Keratinocyte (primary cell): ENCODE measurements around the gene PTBP2. TPM values are rescaled to one million over a fixed set of nuclear protein-coding genes. Genes with fewer than 3 reads are reported as not detected.

ENCODE experiments used
- DNase-seq: peaks from one replicate; pipeline ENCODE4 v3.0.0-alpha.2; 2011; ENCODE audit warnings: low read depth, missing footprints, low spot score
- FAIRE-seq: peaks from 2 replicates; lab custom pipeline; 2011; peaks lifted over from hg19 to GRCh38; lab: Jason Lieb, UNC
- H2AFZ ChIP-seq: 2 replicates; pipeline ENCODE4 v1.6.0; 2012; ENCODE audit warnings: low read length, control low read depth, inconsistent platforms; ENCODE audit not compliant: control insufficient read depth
- H3K27ac ChIP-seq: 2 replicates; pipeline ENCODE4 v1.5.1; 2011; ENCODE audit warnings: low read length; ENCODE audit not compliant: control insufficient read depth, insufficient read depth
- H3K27me3 ChIP-seq: 3 replicates; pipeline ENCODE4 v1.6.0; 2011; ENCODE audit warnings: low read length; ENCODE audit not compliant: control insufficient read depth, insufficient read depth; ENCODE audit errors: extremely low read depth
- H3K36me3 ChIP-seq, 2 experiments: 2 replicates in 1 of 2; 3 replicates in 1 of 2; pipeline ENCODE4 v1.5.1; 2011; ENCODE audit warnings: low read length in 2 of 2, mild to moderate bottlenecking in 1 of 2; ENCODE audit not compliant: control insufficient read depth in 2 of 2, insufficient read depth in 2 of 2; ENCODE audit errors: extremely low read depth in 1 of 2
- H3K4me1 ChIP-seq: 3 replicates; pipeline ENCODE4 v1.5.1; 2011; ENCODE audit warnings: low read length; ENCODE audit not compliant: control insufficient read depth, insufficient read depth; ENCODE audit errors: extremely low read depth
- H3K4me2 ChIP-seq: 3 replicates; pipeline ENCODE4 v1.6.0; 2011; ENCODE audit warnings: low read depth, low read length; ENCODE audit not compliant: control insufficient read depth, insufficient read depth; ENCODE audit errors: extremely low read depth
- H3K4me3 ChIP-seq, 3 experiments: fragments of 200-600 bp in 1 of 3; sonication (generic) in 1 of 3; 2 replicates in 2 of 3; 3 replicates in 1 of 3; pipeline ENCODE4 v1.5.1; 2011 to 2016; ENCODE audit warnings: low read length in 3 of 3, mild to moderate bottlenecking in 3 of 3, control low read depth in 2 of 3, inconsistent platforms in 1 of 3, low read depth in 1 of 3, mixed read lengths in 1 of 3, mixed run types in 1 of 3, moderate library complexity in 1 of 3; ENCODE audit not compliant: control insufficient read depth in 2 of 3, insufficient read depth in 2 of 3; ENCODE audit errors: extremely low read depth in 1 of 3
- H3K79me2 ChIP-seq: 2 replicates; pipeline ENCODE4 v1.6.0; 2012; ENCODE audit warnings: low read length; ENCODE audit not compliant: control insufficient read depth, insufficient read depth
- H3K9ac ChIP-seq: 3 replicates; pipeline ENCODE4 v1.6.0; 2011; ENCODE audit warnings: low read length; ENCODE audit not compliant: control insufficient read depth, insufficient read depth; ENCODE audit errors: extremely low read depth
- H3K9me1 ChIP-seq: 3 replicates; pipeline ENCODE4 v1.6.0; 2011; ENCODE audit warnings: low read length; ENCODE audit not compliant: control insufficient read depth, insufficient read depth; ENCODE audit errors: extremely low read depth
- H3K9me3 ChIP-seq: 2 replicates; pipeline ENCODE4 v1.5.1; 2012; ENCODE audit warnings: low read depth, low read length; ENCODE audit not compliant: control insufficient read depth
- H4K20me1 ChIP-seq: 3 replicates; pipeline ENCODE4 v1.6.0; 2011; ENCODE audit warnings: low read length; ENCODE audit not compliant: control insufficient read depth, insufficient read depth; ENCODE audit errors: extremely low read depth
- CTCF ChIP-seq, 3 experiments: IDR thresholded peaks in 1 of 3; conservative IDR thresholded peaks in 1 of 3; optimal IDR thresholded peaks in 1 of 3; 2 replicates in 2 of 3; 3 replicates in 1 of 3; pipeline versions ENCODE3 to v1.5.1; 2011; ENCODE audit warnings: low read length in 3 of 3, mild to moderate bottlenecking in 3 of 3, moderate library complexity in 2 of 3, control low read depth in 1 of 3, inconsistent platforms in 1 of 3; ENCODE audit not compliant: insufficient read depth in 2 of 3; ENCODE audit errors: extremely low read depth in 1 of 3
- EZH2 ChIP-seq: IDR thresholded peaks from one replicate; pipeline ENCODE4 v1.6.1; 2012; ENCODE audit warnings: inconsistent platforms, mild to moderate bottlenecking, low read length, moderate library complexity
- dilution Hi-C: fragments of 300-500 bp; cut with MboI; formaldehyde crosslinking; loops from one replicate; pipeline ENCODE4 v1.7.0; 2020; ENCODE audit warnings: low sequenced_read_pairs; ENCODE audit not compliant: extremely low pct_ligation_motif_present
- polyA plus RNA-seq, 5 experiments: library from polyadenylated mRNA; depleted of rRNA in 3 of 5; stranded (reverse) in 3 of 5; stranded (forward) in 1 of 5; unstranded in 1 of 5; fragments of >200 nt; gene quantifications; 1 replicate in 1 of 5; 2 replicates in 3 of 5; 3 replicates in 1 of 5; pipeline versions ENCODE4 v1.2.1 to v1.2.3, GENCODE V29; 2011 to 2012; ENCODE audit warnings: missing spikeins in 2 of 5, low read depth in 1 of 5, low replicate concordance in 1 of 5

PTBP2 gene
- polyA plus RNA-seq, 1 donor (not counting 4 experiments of a cell fraction or from before 2014, with no cell fraction given): 9.5 TPM

DNA sequence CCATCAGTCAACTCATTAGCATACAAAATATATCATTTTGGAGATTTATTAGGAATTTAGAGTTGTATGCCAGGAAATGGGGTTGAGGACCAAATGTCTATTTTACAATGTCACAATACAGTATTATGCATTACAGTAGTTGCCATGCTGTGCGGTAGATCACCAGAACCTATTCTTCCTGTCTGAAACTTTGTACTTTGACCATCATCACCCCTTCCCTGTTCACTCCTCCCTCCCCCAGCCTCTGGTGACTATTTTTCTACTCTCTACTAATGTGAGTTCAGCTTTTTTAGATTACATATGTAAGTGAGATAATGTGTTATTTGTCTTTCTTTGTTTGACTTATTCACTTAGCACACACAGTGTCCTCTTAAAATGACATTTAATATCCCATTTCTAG, 50.8 kb downstream of the PTBP2 start:
- H3K79me2 ChIP-seq: peaks cover 10% of the 10 kb centered on the region
- dilution Hi-C loops: no loop called here

DNA sequence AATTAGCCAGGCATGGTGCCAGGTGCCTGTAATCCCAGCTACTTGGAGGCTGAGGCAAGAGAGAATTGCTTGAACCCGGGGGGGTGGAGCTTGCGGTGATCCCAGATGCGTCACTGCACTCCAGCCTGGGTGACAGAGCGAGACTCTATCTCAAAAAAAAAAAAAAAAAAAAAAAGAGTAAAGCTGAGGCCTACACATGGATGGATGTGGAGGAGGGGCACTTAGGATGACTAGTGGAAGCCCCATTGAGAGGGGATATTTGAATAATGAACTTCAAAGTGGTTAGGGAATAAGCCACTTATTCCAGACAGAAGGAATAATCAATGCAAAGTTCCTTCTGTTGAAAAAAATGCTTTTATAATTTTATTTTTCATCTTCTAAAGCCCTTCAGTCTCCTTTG, 51.4 kb downstream of the PTBP2 start:
- no peaks in the 10 kb centered on the region for H3K9me3 ChIP-seq
- H3K27me3 ChIP-seq: no peaks in the 10 kb centered on the region
- H3K9ac ChIP-seq: no peak overlapping the region
- dilution Hi-C loops: no loop called here
- H3K9me1 ChIP-seq: no peaks in the 10 kb centered on the region
- no peak for DNase-seq
- TF ChIP-seq CTCF (optimal IDR thresholded peaks at IDR 0.05 in 1 of 3, IDR thresholded peaks at IDR 0.05 in 1 of 3, conservative IDR thresholded peaks at IDR 0.05 in 1 of 3; ENCODE audit: extremely low read depth in 1 of 3, insufficient read depth in 2 of 3, low read length in 3 of 3): no peak
- TF ChIP-seq EZH2: no peak
- H3K27ac ChIP-seq: no peak overlapping the region
- FAIRE-seq: no peak
- H4K20me1 ChIP-seq: no peaks in the 10 kb centered on the region
- peaks cover 5% of the 10 kb centered on the region for H3K79me2 ChIP-seq
- peaks cover 3 to 4% of the 10 kb centered on the region in 2 experiments for H3K36me3 ChIP-seq
- no peak overlapping the region for H3K4me3 ChIP-seq
- H3K4me2 ChIP-seq: no peak overlapping the region
- H3K4me1 ChIP-seq: no peaks in the 10 kb centered on the region
- H2AFZ ChIP-seq: no peak overlapping the region

More for the DNA sequence above, 50.8 kb downstream of the PTBP2 start:
- Histone ChIP-seq H4K20me1 (no peaks in the 10 kb centered on the region), H3K9me1 (no peaks in the 10 kb centered on the region), H3K4me1 (no peaks in the 10 kb centered on the region), H2AFZ (no peak overlapping the region), H3K27ac (no peak overlapping the region), H3K27me3 (no peaks in the 10 kb centered on the region), H3K36me3 (peaks cover 3 to 4% of the 10 kb centered on the region in 2 experiments), H3K9ac (no peak overlapping the region), H3K4me2 (no peak overlapping the region), H3K9me3 (no peaks in the 10 kb centered on the region), H3K4me3 (no peak overlapping the region)
- TF ChIP-seq CTCF (optimal IDR thresholded peaks at IDR 0.05 in 1 of 3, IDR thresholded peaks at IDR 0.05 in 1 of 3, conservative IDR thresholded peaks at IDR 0.05 in 1 of 3; ENCODE audit: extremely low read depth in 1 of 3, insufficient read depth in 2 of 3, low read length in 3 of 3) (no peak), EZH2 (no peak)
- no peak for FAIRE-seq
- no peak for DNase-seq
